ENCODE results near the gene NFATC2IP. TPM values are rescaled to one million over a fixed set of nuclear protein-coding genes. Genes with fewer than 3 reads are reported as not detected.

The NFATC2IP gene
- total and polyA plus RNA-seq, 9 of the 15 experiments (the other 6 are each of a cell fraction or from before 2014, with no cell fraction given) = 15.6 to 106 (median 46.9) TPM

GRCh38 chr16:29007730-29008593 is 57.2 kb downstream of the NFATC2IP start (continued):
- TF ChIP-seq EZH2 (IDR thresholded peaks at IDR 0.05; ENCODE audit: borderline replicate concordance, low read depth, low read length) (no peak), TRIM24 (IDR thresholded peaks at IDR 0.05) (no peak), STAT6 (CRISPR knock-in tag; IDR thresholded peaks at IDR 0.05) (no peak), TAF15 (IDR thresholded peaks at IDR 0.05; ENCODE audit: low read depth, low read length) (no peak), MXD1 (CRISPR knock-in tag; IDR thresholded peaks at IDR 0.05; ENCODE audit: borderline replicate concordance, poor library complexity, severe bottlenecking) (no peak), ZNF717 (CRISPR knock-in tag; IDR thresholded peaks at IDR 0.05) (no peak), CCAR2 (IDR thresholded peaks at IDR 0.05; ENCODE audit: low read depth, low read length) (no peak), ZNF239 (CRISPR knock-in tag; IDR thresholded peaks at IDR 0.05) (peak; percentile 73), THAP7 (CRISPR knock-in tag; IDR thresholded peaks at IDR 0.05) (no peak), NCOR1 (IDR thresholded peaks at IDR 0.05) (peak; percentile 23; the same call in 1 of the 2 replicates), SRSF3 (IDR thresholded peaks at IDR 0.05; ENCODE audit: insufficient read depth, low read length) (no peak), FOXM1 (IDR thresholded peaks at IDR 0.05; ENCODE audit: low read depth) (no peak), FOXM1 (CRISPR knock-in tag; IDR thresholded peaks at IDR 0.05; ENCODE audit: low read depth) (no peak), ZNF175 (CRISPR knock-in tag; IDR thresholded peaks at IDR 0.05; ENCODE audit: low read depth) (peak; percentile 74)
- TF ChIP-seq, protein P1, sequence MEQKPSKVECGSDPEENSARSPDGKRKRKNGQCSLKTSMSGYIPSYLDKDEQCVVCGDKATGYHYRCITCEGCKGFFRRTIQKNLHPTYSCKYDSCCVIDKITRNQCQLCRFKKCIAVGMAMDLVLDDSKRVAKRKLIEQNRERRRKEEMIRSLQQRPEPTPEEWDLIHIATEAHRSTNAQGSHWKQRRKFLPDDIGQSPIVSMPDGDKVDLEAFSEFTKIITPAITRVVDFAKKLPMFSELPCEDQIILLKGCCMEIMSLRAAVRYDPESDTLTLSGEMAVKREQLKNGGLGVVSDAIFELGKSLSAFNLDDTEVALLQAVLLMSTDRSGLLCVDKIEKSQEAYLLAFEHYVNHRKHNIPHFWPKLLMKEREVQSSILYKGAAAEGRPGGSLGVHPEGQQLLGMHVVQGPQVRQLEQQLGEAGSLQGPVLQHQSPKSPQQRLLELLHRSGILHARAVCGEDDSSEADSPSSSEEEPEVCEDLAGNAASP (IDR thresholded peaks at IDR 0.05) = no peak

All from K562 (cell line).